Suprapubic skin (tissue), 4 donors: ENCODE measurements around the gene SRD5A2. TPM values are rescaled to one million over a fixed set of nuclear protein-coding genes. Genes with fewer than 3 reads are reported as not detected.

Experiments used
- DNase-seq, 2 donors: peaks; one replicate each; pipeline ENCODE4 v3.0.0-alpha.2; 2019; ENCODE audit warnings: low spot score in 2 of 2
- H3K27ac ChIP-seq: fragments of 200-600 bp; sonication (generic); one replicate; pipeline ENCODE4 v1.5.1; 2019
- H3K27me3 ChIP-seq: fragments of 200-600 bp; sonication (generic); one replicate; pipeline ENCODE4 v1.5.1; 2019
- H3K36me3 ChIP-seq: fragments of 200-600 bp; sonication (generic); one replicate; pipeline ENCODE4 v1.5.1; 2019
- H3K4me1 ChIP-seq: fragments of 200-600 bp; sonication (generic); one replicate; pipeline ENCODE4 v1.5.1; 2019
- H3K4me3 ChIP-seq: fragments of 200-600 bp; sonication (generic); one replicate; pipeline ENCODE4 v1.5.1; 2019; ENCODE audit warnings: mild to moderate bottlenecking
- H3K9me3 ChIP-seq: fragments of 200-600 bp; sonication (generic); one replicate; pipeline ENCODE4 v1.5.1; 2019
- EP300 ChIP-seq: sonication (generic); formaldehyde crosslinking; IDR thresholded peaks from one replicate; pipeline ENCODE4 v1.6.1; 2017; ENCODE audit warnings: antibody characterized with exemption
- POLR2A ChIP-seq, 2 donors: fragments of 450-650 bp; IDR thresholded peaks; one replicate each; pipeline ENCODE4 v1.6.1; 2017; ENCODE audit warnings: antibody characterized with exemption in 2 of 2, mild to moderate bottlenecking in 2 of 2, moderate library complexity in 2 of 2
- POLR2AphosphoS5 ChIP-seq, 3 donors: sonication (generic); formaldehyde crosslinking; IDR thresholded peaks; one replicate each; pipeline ENCODE4 v1.6.1; 2017; ENCODE audit warnings: antibody characterized with exemption in 3 of 3
- WGBS: methylation state at CpG from one replicate; pipeline ENCODE4 v1.1.5; 2018; 5-methylcytosine and 5-hydroxymethylcytosine counted together
- total RNA-seq, 4 donors: library from RNA; depleted of rRNA; stranded (reverse); fragments of >200 nt; gene quantifications; one replicate each; pipeline ENCODE4 v1.1.0, GENCODE V29; 2016
- TF ChIP-seq, protein P1 (sequence below), 2 donors: fragments of 200-600 bp in 1 of 2; fragments of 450-650 bp in 1 of 2; sonication (generic) in 1 of 2; IDR thresholded peaks; one replicate each; pipeline ENCODE4 v1.5.1; 2016 to 2019; ENCODE audit warnings: antibody characterized with exemption in 2 of 2, mild to moderate bottlenecking in 1 of 2, moderate library complexity in 1 of 2

The SRD5A2 gene
- total RNA-seq, 4 donors from 2014 or later: not detected

DNA sequence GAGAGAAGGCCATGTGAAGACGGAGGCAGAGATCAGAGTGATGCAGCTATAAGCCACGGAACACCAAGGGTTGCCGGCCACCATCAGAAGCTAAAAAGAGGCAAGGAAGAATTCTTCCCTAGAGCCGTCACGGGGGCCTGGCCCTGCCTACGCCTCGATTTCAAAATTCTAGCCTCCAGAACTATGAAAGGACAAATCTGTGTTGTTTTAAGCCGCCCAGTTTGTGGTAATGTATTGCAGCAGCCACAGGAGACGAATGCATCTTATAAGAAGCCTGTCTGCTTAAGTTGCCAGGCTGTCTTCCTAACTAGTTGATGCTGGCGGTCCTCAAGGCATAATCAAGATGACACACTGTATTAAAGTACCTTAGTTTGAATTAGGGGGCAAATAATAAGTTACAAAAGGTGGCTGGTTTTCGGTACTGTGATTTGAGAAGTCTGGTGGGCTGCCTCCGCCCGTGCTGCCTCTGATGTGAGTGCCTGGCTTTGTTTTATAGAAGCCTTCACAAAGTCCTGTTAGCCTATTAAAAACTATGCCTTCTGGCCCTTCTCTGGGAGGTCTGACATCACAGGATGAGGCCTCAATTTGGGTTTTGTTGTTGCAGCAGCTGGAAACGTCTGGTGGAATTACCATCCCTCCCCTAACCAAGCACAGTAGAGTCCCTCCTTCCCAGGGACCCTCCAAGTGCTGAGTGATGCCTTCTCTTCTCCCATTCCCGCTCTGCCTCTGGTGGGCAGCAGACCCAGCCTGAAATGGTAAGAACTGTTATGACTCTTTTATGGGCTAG, 53.6 kb downstream of the SRD5A2 start:
- H3K36me3 ChIP-seq: no peaks in the 10 kb centered on the region
- no peak overlapping the region for H3K27ac ChIP-seq
- WGBS: 69% methylated on average over 15 of the region's 15 CpGs
- DNase-seq: no peak
- H3K4me1 ChIP-seq: no peaks in the 10 kb centered on the region
- no peak for TF ChIP-seq POLR2AphosphoS5 (IDR thresholded peaks at IDR 0.05)
- no peak for TF ChIP-seq POLR2A (IDR thresholded peaks at IDR 0.05)
- TF ChIP-seq EP300: no peak
- TF ChIP-seq, protein P1, sequence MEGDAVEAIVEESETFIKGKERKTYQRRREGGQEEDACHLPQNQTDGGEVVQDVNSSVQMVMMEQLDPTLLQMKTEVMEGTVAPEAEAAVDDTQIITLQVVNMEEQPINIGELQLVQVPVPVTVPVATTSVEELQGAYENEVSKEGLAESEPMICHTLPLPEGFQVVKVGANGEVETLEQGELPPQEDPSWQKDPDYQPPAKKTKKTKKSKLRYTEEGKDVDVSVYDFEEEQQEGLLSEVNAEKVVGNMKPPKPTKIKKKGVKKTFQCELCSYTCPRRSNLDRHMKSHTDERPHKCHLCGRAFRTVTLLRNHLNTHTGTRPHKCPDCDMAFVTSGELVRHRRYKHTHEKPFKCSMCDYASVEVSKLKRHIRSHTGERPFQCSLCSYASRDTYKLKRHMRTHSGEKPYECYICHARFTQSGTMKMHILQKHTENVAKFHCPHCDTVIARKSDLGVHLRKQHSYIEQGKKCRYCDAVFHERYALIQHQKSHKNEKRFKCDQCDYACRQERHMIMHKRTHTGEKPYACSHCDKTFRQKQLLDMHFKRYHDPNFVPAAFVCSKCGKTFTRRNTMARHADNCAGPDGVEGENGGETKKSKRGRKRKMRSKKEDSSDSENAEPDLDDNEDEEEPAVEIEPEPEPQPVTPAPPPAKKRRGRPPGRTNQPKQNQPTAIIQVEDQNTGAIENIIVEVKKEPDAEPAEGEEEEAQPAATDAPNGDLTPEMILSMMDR (IDR thresholded peaks at IDR 0.05): no peak
- H3K9me3 ChIP-seq: no peaks in the 10 kb centered on the region
- no peaks in the 10 kb centered on the region for H3K27me3 ChIP-seq
- no peak overlapping the region for H3K4me3 ChIP-seq

DNA sequence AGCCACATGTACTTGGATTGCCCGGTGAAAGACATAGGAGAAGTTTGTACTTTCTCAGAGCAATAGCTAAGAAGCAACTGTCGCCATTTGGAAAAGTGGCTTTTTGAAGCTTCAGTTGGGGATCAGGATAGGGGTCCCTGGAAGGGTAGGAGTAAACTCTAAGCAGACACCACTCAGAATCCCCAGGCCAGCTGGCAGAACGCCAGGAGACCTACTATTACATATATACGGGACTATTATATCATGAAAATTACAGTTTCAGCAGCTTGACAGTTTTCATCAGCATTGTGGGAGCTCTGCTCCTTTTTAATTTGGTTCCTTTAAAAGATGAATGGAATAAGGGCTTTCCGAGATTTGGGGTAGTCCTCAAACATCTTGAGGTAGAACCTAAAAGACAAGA, 54.9 kb downstream of the SRD5A2 start:
- Histone ChIP-seq H3K9me3 (no peaks in the 10 kb centered on the region), H3K27me3 (no peaks in the 10 kb centered on the region), H3K4me3 (no peak overlapping the region), H3K27ac (no peak overlapping the region), H3K36me3 (no peaks in the 10 kb centered on the region), H3K4me1 (no peaks in the 10 kb centered on the region)
- no peak for DNase-seq
- WGBS: 63% methylated on average over 5 of the region's 5 CpGs
- TF ChIP-seq POLR2AphosphoS5 (IDR thresholded peaks at IDR 0.05) (no peak), POLR2A (IDR thresholded peaks at IDR 0.05) (no peak), EP300 (no peak)
- TF ChIP-seq, protein P1 (IDR thresholded peaks at IDR 0.05): no peak

DNA sequence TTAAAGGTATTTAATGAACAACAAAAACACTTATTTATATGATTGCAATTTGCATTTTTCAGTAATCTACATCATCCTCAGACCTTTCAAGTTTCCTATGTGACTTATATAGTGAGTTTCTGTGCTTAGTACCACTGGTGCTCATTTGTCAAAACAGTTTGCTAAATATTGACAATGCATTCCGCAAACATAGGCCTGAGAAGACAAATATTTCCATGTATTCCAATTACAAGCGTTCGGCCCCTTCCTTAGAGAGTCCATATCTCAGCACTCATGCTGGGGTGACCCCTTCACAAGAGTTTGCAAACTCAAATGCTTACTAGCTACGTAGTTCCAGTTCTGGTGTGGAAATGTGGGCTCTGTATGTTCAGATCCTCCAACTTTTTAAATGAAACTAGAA, 56.1 kb downstream of the SRD5A2 start:
- Histone ChIP-seq H3K27ac (no peak overlapping the region), H3K4me3 (no peak overlapping the region), H3K9me3 (no peaks in the 10 kb centered on the region), H3K4me1 (no peaks in the 10 kb centered on the region), H3K27me3 (no peaks in the 10 kb centered on the region), H3K36me3 (no peaks in the 10 kb centered on the region)
- no peak for DNase-seq
- TF ChIP-seq POLR2AphosphoS5 (IDR thresholded peaks at IDR 0.05) (no peak), EP300 (no peak), POLR2A (IDR thresholded peaks at IDR 0.05) (no peak)
- TF ChIP-seq, protein P1 (IDR thresholded peaks at IDR 0.05): no peak
- WGBS: 94% methylated on average over 4 of the region's 4 CpGs

DNA sequence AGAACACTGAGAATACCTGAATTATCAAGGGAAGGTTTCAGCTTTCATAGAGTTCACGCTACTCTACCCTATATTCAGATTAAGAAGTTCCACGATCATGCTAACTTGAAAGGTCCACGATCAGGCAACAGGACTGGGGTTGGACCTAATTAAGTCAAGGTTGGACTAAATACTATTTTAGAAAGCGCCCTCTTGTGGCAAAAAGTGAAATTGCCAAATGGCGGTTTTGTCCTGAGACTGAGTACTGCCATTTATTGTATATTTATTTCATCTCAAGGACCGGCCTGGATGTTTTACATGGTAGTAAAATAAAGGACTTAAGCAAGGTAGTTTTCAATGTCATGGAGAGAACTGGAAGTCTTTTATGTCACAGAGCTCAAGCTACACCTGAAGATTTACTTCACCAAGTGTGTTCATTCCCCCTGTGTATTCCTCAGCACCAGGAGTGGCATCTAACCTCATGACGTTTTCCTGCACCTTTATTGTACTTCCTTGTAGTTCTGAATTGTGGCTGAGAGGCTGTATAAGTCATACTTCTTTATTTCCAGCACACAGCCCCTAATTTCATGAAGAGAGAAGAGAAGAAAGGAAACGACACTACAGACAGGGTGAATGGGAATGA, 56.8 kb downstream of the SRD5A2 start:
- H3K27ac ChIP-seq: no peak overlapping the region
- H3K36me3 ChIP-seq: no peaks in the 10 kb centered on the region
- DNase-seq: no peak
- H3K4me1 ChIP-seq: no peaks in the 10 kb centered on the region
- no peaks in the 10 kb centered on the region for H3K27me3 ChIP-seq
- 31% methylated on average over 8 of the region's 8 CpGs for WGBS
- no peak overlapping the region for H3K4me3 ChIP-seq
- TF ChIP-seq, protein P1 (IDR thresholded peaks at IDR 0.05): peak; percentile 17 to 58
- TF ChIP-seq POLR2AphosphoS5 (IDR thresholded peaks at IDR 0.05): no peak
- H3K9me3 ChIP-seq: no peaks in the 10 kb centered on the region

DNA sequence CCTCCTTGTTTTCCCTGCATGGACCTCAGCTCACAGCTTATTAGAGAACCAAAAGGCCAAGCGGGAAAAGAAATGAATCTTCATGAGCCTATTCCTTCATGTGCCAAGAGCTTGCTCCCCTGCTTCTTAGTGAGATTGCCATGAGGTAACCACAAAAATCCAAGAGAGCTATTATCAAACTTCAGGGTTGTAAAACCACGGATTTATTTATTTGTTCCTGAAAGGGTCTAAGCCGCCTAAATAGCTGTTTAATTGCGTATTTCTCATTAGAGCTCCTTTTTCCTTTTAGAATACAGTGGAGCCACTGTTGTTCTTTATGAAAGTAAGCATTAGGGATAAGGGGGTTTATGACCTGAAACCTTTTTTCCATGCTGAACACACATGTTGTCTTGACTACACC, 58.0 kb downstream of the SRD5A2 start:
- no peaks in the 10 kb centered on the region for H3K4me1 ChIP-seq
- no peaks in the 10 kb centered on the region for H3K9me3 ChIP-seq
- TF ChIP-seq, protein P1 (IDR thresholded peaks at IDR 0.05): no peak
- TF ChIP-seq POLR2AphosphoS5 (IDR thresholded peaks at IDR 0.05): no peak
- TF ChIP-seq EP300: no peak
- no peak for TF ChIP-seq POLR2A (IDR thresholded peaks at IDR 0.05)
- no peak for DNase-seq
- WGBS: 81% methylated on average over 4 of the region's 4 CpGs
- H3K27me3 ChIP-seq: no peaks in the 10 kb centered on the region
- no peak overlapping the region for H3K27ac ChIP-seq
- no peak overlapping the region for H3K4me3 ChIP-seq
- no peaks in the 10 kb centered on the region for H3K36me3 ChIP-seq
